IMR-90 (cell line): ENCODE results near the gene UGT8. TPM values are rescaled to one million over a fixed set of nuclear protein-coding genes. Genes with fewer than 3 reads are reported as not detected.

Experiments used
- ATAC-seq: fragments of 200-7000 bp; cut with Tn5 transposase; 2 replicates; pipeline ENCODE4 v1.9.1; 2020; ENCODE audit warnings: low read depth, mild to moderate bottlenecking, moderate library complexity
- BruUV-seq: library from RNA; stranded (reverse); fragments of 400-500 nt; replicated peaks from 2 replicates; lab custom pipeline; 2021; lab: Mats Ljungman, UMichigan
- CTCF ChIA-PET: fragments of 300-600 bp; formaldehyde crosslinking; extraction: SDS; loops from one replicate; lab custom pipeline; 2021; ENCODE audit warnings: antibody characterized with exemption; lab: Yijun Ruan, JAX
- POLR2A ChIA-PET: fragments of 300-600 bp; sonication (Branson Sonifier 250); formaldehyde crosslinking; loops from one replicate; lab custom pipeline; 2022; ENCODE audit warnings: antibody characterized with exemption; ENCODE audit not compliant: unreplicated experiment; lab: Charles Lee
- DNase-seq: peaks from one replicate; pipeline ENCODE4 v3.0.0; 2013
- H2AFZ ChIP-seq: replicated peaks from 2 replicates; pipeline ENCODE3; 2013; ENCODE audit warnings: low read length, mild to moderate bottlenecking; ENCODE audit not compliant: poor library complexity
- H2AK5ac ChIP-seq: 2 replicates; pipeline ENCODE4 v1.6.1; 2013; ENCODE audit warnings: low read depth, low read length, inconsistent platforms
- H2AK9ac ChIP-seq: replicated peaks from 2 replicates; pipeline ENCODE3; 2013; ENCODE audit warnings: mild to moderate bottlenecking, low read depth, low read length, moderate library complexity; ENCODE audit not compliant: poor library complexity
- H2BK120ac ChIP-seq: 2 replicates; pipeline ENCODE4 v1.6.1; 2013; ENCODE audit warnings: low read depth, low read length, inconsistent platforms
- H2BK15ac ChIP-seq: 3 replicates; pipeline ENCODE4 v1.6.1; 2013; ENCODE audit warnings: low read depth, low read length, inconsistent platforms
- H2BK20ac ChIP-seq: 2 replicates; pipeline ENCODE4 v1.6.1; 2013; ENCODE audit warnings: low read depth, mild to moderate bottlenecking, inconsistent platforms, low read length, moderate library complexity
- H2BK5ac ChIP-seq: 2 replicates; pipeline ENCODE4 v1.6.1; 2013; ENCODE audit warnings: mild to moderate bottlenecking, low read depth, low read length, inconsistent platforms; ENCODE audit not compliant: poor library complexity, severe bottlenecking
- H3K14ac ChIP-seq: replicated peaks from 2 replicates; pipeline ENCODE4 v1.6.1; 2013; ENCODE audit warnings: low read depth, low read length, inconsistent platforms
- H3K18ac ChIP-seq: 2 replicates; pipeline ENCODE4 v1.6.1; 2013; ENCODE audit warnings: low read depth, low read length, control low read depth
- H3K23ac ChIP-seq: 2 replicates; pipeline ENCODE4 v1.6.1; 2013; ENCODE audit warnings: low read depth, low read length, inconsistent platforms
- H3K27ac ChIP-seq: 2 replicates; pipeline ENCODE4 v1.5.1; 2013; ENCODE audit warnings: mild to moderate bottlenecking, control low read depth, low read length; ENCODE audit not compliant: insufficient read depth
- H3K27me3 ChIP-seq: 2 replicates; pipeline ENCODE4 v1.6.1; 2013; ENCODE audit warnings: low read length; ENCODE audit not compliant: control insufficient read depth, insufficient read depth
- H3K36me3 ChIP-seq: 2 replicates; pipeline ENCODE4 v1.6.1; 2013; ENCODE audit warnings: low read length, mixed read lengths; ENCODE audit not compliant: control insufficient read depth, insufficient read depth
- H3K4ac ChIP-seq: 2 replicates; pipeline ENCODE4 v1.6.1; 2013; ENCODE audit warnings: low read depth, low read length, inconsistent platforms
- H3K4me1 ChIP-seq: 2 replicates; pipeline ENCODE4 v1.6.1; 2013; ENCODE audit warnings: low read length, mixed read lengths; ENCODE audit not compliant: control insufficient read depth, insufficient read depth
- H3K4me2 ChIP-seq: 2 replicates; pipeline ENCODE4 v1.6.1; 2013; ENCODE audit warnings: low read depth, mild to moderate bottlenecking, control low read depth, low read length, moderate library complexity
- H3K4me3 ChIP-seq: 2 replicates; pipeline ENCODE4 v1.5.1; 2013; ENCODE audit warnings: low read depth, mild to moderate bottlenecking, control low read depth, low read length, moderate library complexity; ENCODE audit not compliant: insufficient read depth
- H3K56ac ChIP-seq: 2 replicates; pipeline ENCODE4 v1.6.1; 2013; ENCODE audit warnings: low read length, inconsistent platforms; ENCODE audit not compliant: insufficient read depth; ENCODE audit errors: extremely low read depth
- H3K79me1 ChIP-seq, 2 experiments: 2 replicates each; pipeline ENCODE4 v1.6.1; 2013; ENCODE audit warnings: low read length in 2 of 2, inconsistent platforms in 1 of 2, low read depth in 1 of 2
- H3K9ac ChIP-seq: 2 replicates; pipeline ENCODE4 v1.6.1; 2013; ENCODE audit warnings: low read depth, low read length, control low read depth
- H3K9me1 ChIP-seq: 2 replicates; pipeline ENCODE4 v1.6.1; 2013; ENCODE audit warnings: low read length, inconsistent platforms; ENCODE audit not compliant: insufficient read depth
- H3K9me3 ChIP-seq: 2 replicates; pipeline ENCODE4 v1.6.1; 2013; ENCODE audit warnings: low read length; ENCODE audit not compliant: control insufficient read depth, insufficient read depth
- H4K20me1 ChIP-seq: 2 replicates; pipeline ENCODE4 v1.6.1; 2013; ENCODE audit warnings: low read length, inconsistent platforms; ENCODE audit not compliant: insufficient read depth
- H4K5ac ChIP-seq: 2 replicates; pipeline ENCODE4 v1.6.1; 2013; ENCODE audit warnings: mild to moderate bottlenecking, low read depth, low read length, control low read depth
- H4K8ac ChIP-seq, 2 experiments: 2 replicates each; pipeline ENCODE4 v1.6.1; 2013; ENCODE audit warnings: low read depth in 2 of 2, low read length in 2 of 2, control low read depth in 1 of 2, inconsistent platforms in 1 of 2
- H4K91ac ChIP-seq: 2 replicates; pipeline ENCODE4 v1.6.1; 2013; ENCODE audit warnings: low read depth, low read length, inconsistent platforms; ENCODE audit not compliant: insufficient read depth
- BHLHE40 ChIP-seq: fragments of 150-350 bp; IDR thresholded peaks from 2 replicates; pipeline ENCODE4 v1.6.1; 2016; ENCODE audit warnings: mild to moderate bottlenecking, low read depth, low read length
- CEBPB ChIP-seq: IDR thresholded peaks from 2 replicates; pipeline ENCODE4 v1.6.1; 2012; ENCODE audit warnings: low read depth, low read length, improper control_type of control experiment
- FOS ChIP-seq: fragments of 150-350 bp; IDR thresholded peaks from 2 replicates; pipeline ENCODE4 v1.6.1; 2016; ENCODE audit warnings: low read depth, low read length
- MAFK ChIP-seq: IDR thresholded peaks from 2 replicates; pipeline ENCODE4 v1.6.1; 2012; ENCODE audit warnings: low read depth, low read length, improper control_type of control experiment
- MAZ ChIP-seq: IDR thresholded peaks from 2 replicates; pipeline ENCODE4 v1.6.1; 2012; ENCODE audit warnings: low read depth, mild to moderate bottlenecking, low read length, improper control_type of control experiment, moderate library complexity, borderline replicate concordance
- NFE2L2 ChIP-seq: fragments of 150-350 bp; IDR thresholded peaks from 2 replicates; pipeline ENCODE4 v1.6.1; 2016; ENCODE audit warnings: low read depth, mild to moderate bottlenecking, low read length
- POLR2A ChIP-seq: IDR thresholded peaks from 2 replicates; pipeline ENCODE4 v1.6.1; 2012; ENCODE audit warnings: mild to moderate bottlenecking, low read depth, low read length
- RCOR1 ChIP-seq: IDR thresholded peaks from 2 replicates; pipeline ENCODE4 v1.6.1; 2012; ENCODE audit warnings: mild to moderate bottlenecking, low read length, improper control_type of control experiment; ENCODE audit not compliant: insufficient replicate concordance
- RFX5 ChIP-seq: IDR thresholded peaks from 2 replicates; pipeline ENCODE4 v1.8.0; 2012; ENCODE audit warnings: low read depth, mild to moderate bottlenecking, low read length, moderate library complexity
- SMC3 ChIP-seq: fragments of 150-350 bp; IDR thresholded peaks from 2 replicates; pipeline ENCODE4 v1.6.1; 2016; ENCODE audit warnings: low read depth, mild to moderate bottlenecking, antibody characterized with exemption, low read length, moderate library complexity
- WGBS, 2 experiments: methylation state at CpG; one replicate each; pipeline versions ENCODE4 v1.1.5 to v1.1.7; 2013; ENCODE audit warnings: missing lambda C conversion rate in 2 of 2; ENCODE audit not compliant: insufficient read length in 1 of 2; ENCODE audit errors: extremely low coverage in 2 of 2; 5-methylcytosine and 5-hydroxymethylcytosine counted together
- dilution Hi-C: fragments of 300-500 bp; cut with HindIII; formaldehyde crosslinking; loops from one replicate; pipeline ENCODE4 v1.14.3; 2018; ENCODE audit warnings: low sequenced_read_pairs; ENCODE audit not compliant: unreplicated experiment
- in situ Hi-C: fragments of 300-500 bp; cut with MboI; formaldehyde crosslinking; loops from 3 replicates; pipeline ENCODE4 v1.14.3; 2019; ENCODE audit warnings: low sequenced_read_pairs, inconsistent platforms, mixed read lengths
- intact Hi-C: fragments of 100-400 bp; cut with micrococcal nuclease; formaldehyde crosslinking; loops from 2 replicates; pipeline ENCODE4 v1.10.0; 2022
- polyA plus RNA-seq, 3 experiments: library from polyadenylated mRNA; depleted of rRNA; stranded (reverse); fragments of >200 nt; gene quantifications; 2 replicates each; pipeline ENCODE4 v1.2.3, GENCODE V29; 2012; ENCODE audit warnings: low replicate concordance in 1 of 3
- total RNA-seq: library from RNA; depleted of rRNA; stranded (reverse); fragments of >200 nt; gene quantifications from 2 replicates; pipeline ENCODE4 v1.2.3, GENCODE V29; 2012
- TF ChIP-seq, protein P1 (sequence below): fragments of 150-350 bp; IDR thresholded peaks from 2 replicates; pipeline ENCODE4 v1.6.1; 2017; ENCODE audit warnings: mild to moderate bottlenecking, antibody characterized with exemption, low read length, low read depth
- TF ChIP-seq, protein P2 (sequence below): fragments of 150-350 bp; IDR thresholded peaks from 2 replicates; pipeline ENCODE4 v1.6.1; 2016; ENCODE audit warnings: low read depth, mild to moderate bottlenecking, low read length, moderate library complexity, borderline replicate concordance

UGT8 gene
- total and polyA plus RNA-seq, 2 of the 4 experiments (the other 2 are of a cell fraction): not detected

DNA sequence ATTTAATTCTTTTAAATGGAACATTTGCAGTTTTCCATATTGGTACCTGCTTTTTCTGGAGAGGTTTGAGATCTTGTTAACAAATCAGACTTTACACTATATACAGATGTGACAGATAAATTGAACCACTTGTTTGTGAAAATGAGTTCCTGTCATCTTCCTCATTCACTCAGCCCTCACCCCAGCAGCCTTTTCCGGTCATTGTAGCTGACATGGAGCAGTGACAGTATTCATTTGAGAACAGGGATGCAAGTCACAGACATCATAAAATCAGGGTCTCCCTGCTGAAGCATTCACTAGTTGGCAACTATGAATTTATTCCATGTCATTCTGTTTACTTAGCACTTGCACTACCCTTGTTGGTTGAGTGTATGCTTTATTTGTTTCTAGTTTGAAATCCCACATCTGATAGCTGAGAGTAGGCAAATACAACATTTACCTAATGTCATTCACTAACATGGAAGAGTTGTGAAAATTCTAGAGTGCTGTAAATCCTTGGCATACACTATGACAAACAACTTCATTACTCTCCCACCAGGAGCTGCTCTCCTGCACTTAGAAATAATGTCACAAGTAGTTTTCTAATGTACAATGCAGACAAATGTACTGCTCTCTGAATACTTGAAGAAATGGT lies 78.9 kb downstream of the UGT8 start:
- Histone ChIP-seq H3K4ac (no peak overlapping the region), H4K5ac (no peak overlapping the region), H4K20me1 (no peaks in the 10 kb centered on the region), H3K9me3 (no peaks in the 10 kb centered on the region), H4K8ac (no peak overlapping the region), H2AK9ac (no peak overlapping the region), H2BK20ac (no peak overlapping the region), H3K9me1 (no peaks in the 10 kb centered on the region), H3K4me2 (no peak overlapping the region), H3K14ac (no peak overlapping the region), H2BK120ac (no peak overlapping the region), H3K36me3 (no peaks in the 10 kb centered on the region), H3K56ac (no peak overlapping the region), H3K18ac (no peak overlapping the region), H2AFZ (no peak overlapping the region), H3K9ac (no peak overlapping the region), H2BK15ac (no peak overlapping the region), H2AK5ac (no peak overlapping the region), H3K23ac (no peak overlapping the region), H3K27ac (no peak overlapping the region), H3K4me1 (no peaks in the 10 kb centered on the region), H2BK5ac (no peak overlapping the region), H3K4me3 (no peak overlapping the region), H3K79me1 (no peaks in the 10 kb centered on the region), H4K91ac (no peak overlapping the region), H3K27me3 (no peaks in the 10 kb centered on the region)
- dilution Hi-C loops: no loop called here
- TF ChIP-seq, protein P1, sequence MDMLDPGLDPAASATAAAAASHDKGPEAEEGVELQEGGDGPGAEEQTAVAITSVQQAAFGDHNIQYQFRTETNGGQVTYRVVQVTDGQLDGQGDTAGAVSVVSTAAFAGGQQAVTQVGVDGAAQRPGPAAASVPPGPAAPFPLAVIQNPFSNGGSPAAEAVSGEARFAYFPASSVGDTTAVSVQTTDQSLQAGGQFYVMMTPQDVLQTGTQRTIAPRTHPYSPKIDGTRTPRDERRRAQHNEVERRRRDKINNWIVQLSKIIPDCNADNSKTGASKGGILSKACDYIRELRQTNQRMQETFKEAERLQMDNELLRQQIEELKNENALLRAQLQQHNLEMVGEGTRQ: no peak
- no peak for TF ChIP-seq RFX5
- no peak for TF ChIP-seq NFE2L2
- TF ChIP-seq FOS: no peak
- TF ChIP-seq, protein P2, sequence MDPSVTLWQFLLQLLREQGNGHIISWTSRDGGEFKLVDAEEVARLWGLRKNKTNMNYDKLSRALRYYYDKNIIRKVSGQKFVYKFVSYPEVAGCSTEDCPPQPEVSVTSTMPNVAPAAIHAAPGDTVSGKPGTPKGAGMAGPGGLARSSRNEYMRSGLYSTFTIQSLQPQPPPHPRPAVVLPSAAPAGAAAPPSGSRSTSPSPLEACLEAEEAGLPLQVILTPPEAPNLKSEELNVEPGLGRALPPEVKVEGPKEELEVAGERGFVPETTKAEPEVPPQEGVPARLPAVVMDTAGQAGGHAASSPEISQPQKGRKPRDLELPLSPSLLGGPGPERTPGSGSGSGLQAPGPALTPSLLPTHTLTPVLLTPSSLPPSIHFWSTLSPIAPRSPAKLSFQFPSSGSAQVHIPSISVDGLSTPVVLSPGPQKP: no peak
- no peak for TF ChIP-seq CEBPB
- no peak for TF ChIP-seq MAZ
- no peak for TF ChIP-seq SMC3
- no peak for TF ChIP-seq BHLHE40
- no peak for TF ChIP-seq POLR2A
- no peak for TF ChIP-seq MAFK
- no peak for TF ChIP-seq RCOR1
- in situ Hi-C loops: no loop called here
- no CpG with 5 or more reads among the region's 1 CpG for WGBS, 2 experiments
- ChIA-PET CTCF (no interaction called here), POLR2A (no interaction called here)
- intact Hi-C loops: no loop called here
- DNase-seq: no peak
- no peak for ATAC-seq
- BruUV-seq: no TSS peak
